ENCODE data around the gene U2AF1L4.

DNA sequence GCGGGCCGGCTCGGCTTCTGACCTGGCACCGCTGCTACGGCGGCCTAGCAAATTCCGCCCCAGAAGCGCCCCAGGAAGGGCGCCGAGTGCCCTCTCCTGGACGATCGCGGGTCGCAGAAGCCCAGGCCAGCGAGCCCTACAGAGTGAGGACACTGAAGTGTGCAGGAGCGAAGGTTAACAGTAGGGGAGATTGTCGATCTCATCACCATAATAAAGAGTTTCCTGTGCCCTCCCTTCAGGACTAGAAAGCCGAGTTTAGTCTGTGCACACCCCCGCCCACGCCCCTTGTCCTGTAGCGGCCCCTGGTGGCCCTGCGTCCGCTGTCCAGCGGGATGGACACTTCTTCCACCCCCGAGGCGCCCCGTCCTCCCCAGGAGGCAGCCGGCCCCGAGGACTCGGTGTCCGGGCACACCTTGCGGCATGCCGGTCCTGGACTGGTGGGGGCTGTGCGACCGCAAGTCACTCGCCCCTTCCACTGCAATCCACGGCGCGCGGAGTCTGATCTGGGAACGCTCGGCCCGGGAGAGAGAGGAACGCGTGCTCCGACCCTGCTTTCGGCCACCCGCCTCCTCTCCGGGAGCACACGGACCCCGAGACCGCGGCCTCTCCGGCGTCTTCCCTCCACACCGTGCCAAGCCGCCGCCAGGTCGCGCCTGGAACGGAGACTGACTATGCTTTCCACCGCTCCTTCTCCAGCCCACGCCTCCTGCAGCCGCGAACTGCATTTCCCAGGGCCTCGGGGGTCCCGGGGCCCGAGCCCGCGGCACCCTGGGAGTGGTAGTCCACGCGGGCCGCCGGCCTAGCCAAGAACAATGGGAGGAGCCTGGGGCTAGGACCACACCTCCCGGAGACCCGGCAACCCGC is 28.2 kb downstream of the U2AF1L4 start:
- TF ChIP-seq, protein P1, sequence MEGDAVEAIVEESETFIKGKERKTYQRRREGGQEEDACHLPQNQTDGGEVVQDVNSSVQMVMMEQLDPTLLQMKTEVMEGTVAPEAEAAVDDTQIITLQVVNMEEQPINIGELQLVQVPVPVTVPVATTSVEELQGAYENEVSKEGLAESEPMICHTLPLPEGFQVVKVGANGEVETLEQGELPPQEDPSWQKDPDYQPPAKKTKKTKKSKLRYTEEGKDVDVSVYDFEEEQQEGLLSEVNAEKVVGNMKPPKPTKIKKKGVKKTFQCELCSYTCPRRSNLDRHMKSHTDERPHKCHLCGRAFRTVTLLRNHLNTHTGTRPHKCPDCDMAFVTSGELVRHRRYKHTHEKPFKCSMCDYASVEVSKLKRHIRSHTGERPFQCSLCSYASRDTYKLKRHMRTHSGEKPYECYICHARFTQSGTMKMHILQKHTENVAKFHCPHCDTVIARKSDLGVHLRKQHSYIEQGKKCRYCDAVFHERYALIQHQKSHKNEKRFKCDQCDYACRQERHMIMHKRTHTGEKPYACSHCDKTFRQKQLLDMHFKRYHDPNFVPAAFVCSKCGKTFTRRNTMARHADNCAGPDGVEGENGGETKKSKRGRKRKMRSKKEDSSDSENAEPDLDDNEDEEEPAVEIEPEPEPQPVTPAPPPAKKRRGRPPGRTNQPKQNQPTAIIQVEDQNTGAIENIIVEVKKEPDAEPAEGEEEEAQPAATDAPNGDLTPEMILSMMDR (IDR thresholded peaks at IDR 0.05; ENCODE audit: low read depth, low read length) = peak; percentile 99
- no peak for TF ChIP-seq EZH2phosphoT487 (IDR thresholded peaks at IDR 0.05; ENCODE audit: low read depth)

Measured in OCI-LY3 (cell line).